ENCODE measurements around the gene SGK1. TPM values are rescaled to one million over a fixed set of nuclear protein-coding genes. Genes with fewer than 3 reads are reported as not detected.

SGK1 gene
- total and polyA plus RNA-seq, 2 donors (not counting 1 experiment from before 2014, with no cell fraction given) = 37.3 to 57.8 TPM

DNA sequence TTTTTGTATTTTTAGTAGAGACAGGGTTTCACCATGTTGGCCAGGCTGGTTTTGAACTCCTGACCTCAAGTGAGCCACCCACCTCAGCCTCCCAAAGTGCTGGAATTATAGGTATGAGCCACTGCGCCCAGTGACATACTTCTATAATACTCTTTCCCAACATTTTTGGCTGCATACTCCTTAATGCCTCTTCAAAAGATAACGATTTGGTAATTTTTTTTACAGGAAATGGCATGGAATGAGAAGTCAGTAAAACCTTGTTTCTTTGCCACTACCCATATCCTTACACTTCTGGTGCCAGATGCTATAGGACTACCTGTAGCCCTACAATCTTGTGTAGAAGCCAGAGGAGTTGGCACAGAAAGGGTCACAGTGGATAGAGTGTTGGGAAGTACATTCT lies 41.4 kb upstream of the SGK1 start:
- ATAC-seq (ENCODE audit: low read depth) (no peak), DNase-seq (no peak)
- CTCF ChIA-PET = no interaction called here
- H3K4me1 ChIP-seq (ENCODE audit: control insufficient read depth in 2 of 2, insufficient read depth in 2 of 2, low read length in 2 of 2) = no peaks in the 10 kb centered on the region
- H3K4me3 ChIP-seq (ENCODE audit: control extremely low read depth in 1 of 5, extremely low read depth in 1 of 5, insufficient read depth in 1 of 5, low read depth in 2 of 5, low read length in 4 of 5) = no peak overlapping the region
- peaks cover 0 to 6% (median 0%) of the 10 kb centered on the region in 3 donors for H3K9me3 ChIP-seq (ENCODE audit: control extremely low read depth in 1 of 3, control insufficient read depth in 2 of 3, insufficient read depth in 1 of 3, low read length in 2 of 3)
- H3K79me2 ChIP-seq (ENCODE audit: control insufficient read depth, insufficient read depth, low read length) = no peaks in the 10 kb centered on the region
- peaks cover 8% of the 10 kb centered on the region for H3K9me3 Mint-ChIP-seq (ENCODE audit: insufficient read depth)
- H3K4me3 Mint-ChIP-seq = no peak overlapping the region
- no peak for TF ChIP-seq EZH2 (IDR thresholded peaks at IDR 0.05; ENCODE audit: borderline replicate concordance, insufficient read depth, low read depth, low read length, poor library complexity, severe bottlenecking)
- TF ChIP-seq, protein P1, sequence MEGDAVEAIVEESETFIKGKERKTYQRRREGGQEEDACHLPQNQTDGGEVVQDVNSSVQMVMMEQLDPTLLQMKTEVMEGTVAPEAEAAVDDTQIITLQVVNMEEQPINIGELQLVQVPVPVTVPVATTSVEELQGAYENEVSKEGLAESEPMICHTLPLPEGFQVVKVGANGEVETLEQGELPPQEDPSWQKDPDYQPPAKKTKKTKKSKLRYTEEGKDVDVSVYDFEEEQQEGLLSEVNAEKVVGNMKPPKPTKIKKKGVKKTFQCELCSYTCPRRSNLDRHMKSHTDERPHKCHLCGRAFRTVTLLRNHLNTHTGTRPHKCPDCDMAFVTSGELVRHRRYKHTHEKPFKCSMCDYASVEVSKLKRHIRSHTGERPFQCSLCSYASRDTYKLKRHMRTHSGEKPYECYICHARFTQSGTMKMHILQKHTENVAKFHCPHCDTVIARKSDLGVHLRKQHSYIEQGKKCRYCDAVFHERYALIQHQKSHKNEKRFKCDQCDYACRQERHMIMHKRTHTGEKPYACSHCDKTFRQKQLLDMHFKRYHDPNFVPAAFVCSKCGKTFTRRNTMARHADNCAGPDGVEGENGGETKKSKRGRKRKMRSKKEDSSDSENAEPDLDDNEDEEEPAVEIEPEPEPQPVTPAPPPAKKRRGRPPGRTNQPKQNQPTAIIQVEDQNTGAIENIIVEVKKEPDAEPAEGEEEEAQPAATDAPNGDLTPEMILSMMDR (IDR thresholded peaks at IDR 0.05) = no peak
- no peaks in the 10 kb centered on the region for H3K27me3 ChIP-seq (replicated peaks in 1 of 4; ENCODE audit: control extremely low read depth in 1 of 4, control insufficient read depth in 3 of 4, insufficient read depth in 4 of 4, low read length in 3 of 4)
- H3K27ac ChIP-seq (ENCODE audit: low read length in 2 of 2) = no peak overlapping the region
- POLR2A ChIA-PET = no interaction called here
- H4K20me1 ChIP-seq (ENCODE audit: control insufficient read depth, insufficient read depth, low read length, poor library complexity, severe bottlenecking) = no peaks in the 10 kb centered on the region
- no peak overlapping the region for H3K27ac Mint-ChIP-seq
- H3K27me3 Mint-ChIP-seq = no peaks in the 10 kb centered on the region
- H3K4me1 Mint-ChIP-seq = no peaks in the 10 kb centered on the region
- no peak overlapping the region for H3K4me2 ChIP-seq (replicated peaks; ENCODE audit: low read depth, low read length, poor library complexity, severe bottlenecking)
- intact Hi-C loops (cut with micrococcal nuclease) = no loop called here
- WGBS (ENCODE audit: insufficient coverage) = 100% methylated on average over 1 of the region's 2 CpGs
- no peak overlapping the region for H3K9ac ChIP-seq (ENCODE audit: low read length)
- H2AFZ ChIP-seq (ENCODE audit: insufficient read depth, low read depth, low read length, poor library complexity, severe bottlenecking) = no peak overlapping the region
- H3K36me3 ChIP-seq (replicated peaks in 1 of 2; ENCODE audit: control extremely low read depth in 1 of 2, control insufficient read depth in 1 of 2, extremely low read depth in 1 of 2, insufficient read depth in 2 of 2, low read length in 1 of 2) = no peaks in the 10 kb centered on the region

DNA sequence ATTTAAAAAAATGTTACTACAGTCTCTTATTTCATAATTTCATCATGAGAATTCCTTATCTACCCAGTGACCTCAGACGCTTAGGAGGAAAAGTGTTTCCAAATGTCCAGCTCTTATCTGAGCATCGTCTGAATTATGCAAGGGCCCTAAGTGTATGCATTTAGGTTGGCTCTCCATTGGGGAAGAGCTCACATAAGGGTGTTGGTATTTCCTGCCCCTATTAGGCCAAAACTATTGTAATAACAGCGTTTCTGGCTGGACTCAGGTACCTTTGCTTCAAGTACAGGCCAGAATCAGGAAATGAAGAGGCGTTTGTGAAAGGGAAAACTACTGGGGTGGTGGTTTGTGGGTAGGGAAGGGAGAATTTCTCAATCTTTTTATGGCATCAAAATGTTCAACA lies 40.4 kb upstream of the SGK1 start:
- Mint-ChIP-seq H3K4me1 (no peaks in the 10 kb centered on the region), H3K27ac (no peak overlapping the region), H3K9me3 (ENCODE audit: insufficient read depth) (peaks cover 8% of the 10 kb centered on the region), H3K27me3 (no peaks in the 10 kb centered on the region), H3K4me3 (no peak overlapping the region)
- no peaks in the 10 kb centered on the region for H4K20me1 ChIP-seq (ENCODE audit: control insufficient read depth, insufficient read depth, low read length, poor library complexity, severe bottlenecking)
- H3K27me3 ChIP-seq (replicated peaks in 1 of 4; ENCODE audit: control extremely low read depth in 1 of 4, control insufficient read depth in 3 of 4, insufficient read depth in 4 of 4, low read length in 3 of 4) = no peaks in the 10 kb centered on the region
- H3K9ac ChIP-seq (ENCODE audit: low read length) = no peak overlapping the region
- H3K4me1 ChIP-seq (ENCODE audit: control insufficient read depth in 2 of 2, insufficient read depth in 2 of 2, low read length in 2 of 2) = no peaks in the 10 kb centered on the region
- TF ChIP-seq, protein P1 (IDR thresholded peaks at IDR 0.05) = no peak
- TF ChIP-seq EZH2 (IDR thresholded peaks at IDR 0.05; ENCODE audit: borderline replicate concordance, insufficient read depth, low read depth, low read length, poor library complexity, severe bottlenecking) = no peak
- H3K79me2 ChIP-seq (ENCODE audit: control insufficient read depth, insufficient read depth, low read length) = no peaks in the 10 kb centered on the region
- H3K4me2 ChIP-seq (replicated peaks; ENCODE audit: low read depth, low read length, poor library complexity, severe bottlenecking) = no peak overlapping the region
- ChIA-PET CTCF (no interaction called here), POLR2A (no interaction called here)
- WGBS (ENCODE audit: insufficient coverage) = no CpG with 5 or more reads among the region's 4 CpGs
- no peak overlapping the region for H2AFZ ChIP-seq (ENCODE audit: insufficient read depth, low read depth, low read length, poor library complexity, severe bottlenecking)
- H3K27ac ChIP-seq (ENCODE audit: low read length in 2 of 2) = no peak overlapping the region
- no peaks in the 10 kb centered on the region for H3K36me3 ChIP-seq (replicated peaks in 1 of 2; ENCODE audit: control extremely low read depth in 1 of 2, control insufficient read depth in 1 of 2, extremely low read depth in 1 of 2, insufficient read depth in 2 of 2, low read length in 1 of 2)
- no peak for DNase-seq
- intact Hi-C loops (cut with micrococcal nuclease) = no loop called here
- no peak for ATAC-seq (ENCODE audit: low read depth)
- H3K9me3 ChIP-seq (ENCODE audit: control extremely low read depth in 1 of 3, control insufficient read depth in 2 of 3, insufficient read depth in 1 of 3, low read length in 2 of 3) = peaks cover 0 to 6% (median 0%) of the 10 kb centered on the region in 3 donors
- no peak overlapping the region for H3K4me3 ChIP-seq (ENCODE audit: control extremely low read depth in 1 of 5, extremely low read depth in 1 of 5, insufficient read depth in 1 of 5, low read depth in 2 of 5, low read length in 4 of 5)
